GM18526 (cell line): Measurements from ENCODE around the gene C1orf105.
A peak's percentile ranks its signal among the peaks of the same experiment; 100 is the strongest.

Experiments used
- POLR2A ChIP-seq: IDR thresholded peaks from 3 replicates; pipeline ENCODE4 v1.6.1; 2011; ENCODE audit not compliant: insufficient read length; ENCODE audit errors: extremely low read depth

C1orf105 gene

DNA sequence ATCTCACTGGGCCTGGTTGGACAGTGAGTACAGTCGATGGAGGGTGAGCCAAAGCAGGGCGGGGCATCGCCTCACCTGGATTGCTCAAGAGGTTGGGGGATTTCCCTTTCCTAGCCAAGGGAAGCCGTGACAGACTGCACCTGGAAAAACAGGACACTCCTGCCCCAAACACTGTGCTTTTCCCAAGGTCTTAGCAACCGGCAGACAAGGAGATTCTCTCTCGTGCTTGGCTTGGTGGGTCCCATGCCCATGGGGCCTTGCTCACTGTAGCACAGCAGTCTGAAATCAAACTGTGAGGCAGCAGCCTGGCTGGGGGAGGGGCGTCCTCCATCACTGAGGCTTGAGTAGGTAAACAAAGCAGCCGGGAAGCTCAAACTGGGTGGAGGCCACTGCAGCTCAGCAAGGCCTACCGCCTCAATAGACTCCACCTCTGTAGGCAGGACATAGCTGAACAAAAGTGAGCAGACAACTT, 11.3 kb downstream of the C1orf105 start:
- no peak for TF ChIP-seq POLR2A

DNA sequence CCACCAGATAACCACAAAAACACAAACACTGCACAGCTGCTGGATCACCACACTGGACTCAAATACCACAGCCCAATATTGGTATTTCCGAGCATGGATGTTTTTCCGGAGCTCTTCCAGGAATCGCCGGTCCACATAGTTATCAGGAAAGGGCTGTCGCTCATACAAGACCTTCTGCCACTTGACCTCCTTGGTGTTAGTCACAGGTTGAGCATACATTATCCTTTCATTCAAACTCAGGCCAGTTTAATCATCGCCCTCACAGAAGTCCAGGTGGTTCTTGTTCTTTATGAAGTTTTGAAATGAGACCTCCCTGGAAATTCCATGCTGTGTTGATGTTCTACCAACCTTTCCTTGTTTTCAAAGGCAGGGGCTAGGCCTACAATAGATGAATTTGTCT, 21.9 kb downstream of the C1orf105 start:
- TF ChIP-seq POLR2A = no peak

DNA sequence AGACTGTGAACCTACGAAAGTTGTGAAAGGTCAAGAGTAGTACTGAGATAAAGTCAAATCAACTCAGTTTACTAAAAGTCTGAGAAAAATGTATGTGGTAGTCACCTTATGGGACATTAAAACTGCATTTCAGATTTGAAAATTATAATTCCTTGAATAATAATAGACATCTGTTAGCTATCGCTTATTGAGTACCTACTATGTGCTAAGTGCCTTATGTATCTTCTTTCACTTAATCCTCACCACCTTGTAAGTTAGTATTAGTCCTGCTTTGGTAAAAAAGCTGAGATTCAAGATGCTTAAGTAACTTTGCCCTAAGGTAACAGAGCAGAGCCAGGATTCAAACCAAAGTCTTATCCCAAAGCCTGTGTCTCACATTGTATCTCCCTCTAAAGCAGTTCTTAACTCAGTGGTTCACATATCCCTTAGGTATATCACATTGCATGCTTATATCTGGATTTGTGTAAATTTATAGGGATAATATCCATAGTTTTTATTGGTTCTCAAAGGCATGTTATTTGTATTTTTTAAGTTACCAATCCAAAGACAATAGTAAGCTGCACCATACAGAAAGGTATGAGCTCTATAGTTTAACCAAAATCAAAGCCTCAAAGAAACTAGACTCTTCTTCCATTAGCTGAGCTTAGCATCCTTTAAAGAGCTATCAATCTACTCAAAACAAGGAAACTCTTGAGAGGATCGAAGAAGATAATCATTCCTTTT, 22.5 kb downstream of the C1orf105 start:
- no peak for TF ChIP-seq POLR2A

DNA sequence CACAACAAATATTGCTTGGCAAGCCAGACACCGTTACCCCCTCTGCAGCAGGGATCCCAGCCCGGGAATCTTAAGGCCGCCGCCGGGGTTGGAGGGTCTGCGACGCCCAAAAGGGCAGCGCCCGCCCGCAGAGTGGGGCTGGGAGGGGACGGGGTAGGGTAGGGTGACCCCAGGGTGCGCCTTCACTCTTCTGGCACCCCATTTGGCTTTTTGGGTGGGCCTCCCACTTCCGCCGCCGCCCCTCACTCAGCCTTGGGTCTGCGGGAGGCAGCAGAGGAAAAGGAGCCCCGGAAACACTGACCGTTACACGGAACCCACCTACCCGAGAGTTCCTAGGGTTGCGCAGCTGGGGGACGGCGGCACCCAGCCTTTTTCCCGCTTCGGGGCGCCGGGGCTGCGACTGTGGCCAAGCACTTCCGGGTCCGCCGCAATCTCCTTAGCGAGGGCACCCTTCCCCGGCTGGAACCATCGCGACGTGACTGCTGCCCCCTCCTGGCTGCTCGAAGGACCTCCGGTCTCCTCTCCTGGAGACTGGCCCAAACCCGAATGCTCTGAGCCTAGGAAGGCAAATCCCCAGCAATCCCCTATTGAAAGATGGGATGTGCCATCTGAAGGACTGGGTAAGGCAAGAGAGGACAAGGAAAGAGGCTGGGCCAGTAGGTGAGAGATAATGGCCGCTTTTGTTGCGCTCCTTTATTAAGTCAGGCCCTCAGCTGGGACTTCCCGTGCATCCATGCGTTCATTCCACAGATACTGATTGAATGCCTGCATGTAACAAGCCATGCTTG, 23.4 kb downstream of the C1orf105 start, which contains the start of gene PIGC:
Gene PIGC, minus strand, starts transcription at position 404 of the 788 bp plus-strand sequence. CDS start 1,447 bp downstream, outside the sequence.
- TF ChIP-seq POLR2A = peak; percentile 64

DNA sequence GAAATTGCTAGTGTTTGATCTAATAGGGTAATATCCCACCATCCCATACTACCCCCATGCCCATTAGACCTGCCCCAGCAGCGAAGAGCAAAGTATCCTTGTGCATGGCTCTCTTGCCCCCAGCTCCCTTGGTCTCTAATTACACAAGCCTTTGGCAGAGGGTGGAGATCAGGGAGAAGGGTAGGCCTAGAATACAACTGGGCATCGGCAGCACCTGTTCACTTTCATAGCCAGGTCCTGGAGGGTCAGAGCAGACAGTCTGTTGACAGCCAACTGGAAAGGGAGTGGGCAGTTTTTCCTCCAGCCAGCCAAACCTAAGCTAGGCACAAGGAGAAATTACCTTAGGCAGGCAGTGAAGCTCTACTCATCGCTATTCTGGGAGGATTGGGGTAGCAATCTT, 26.1 kb downstream of the C1orf105 start:
- no peak for TF ChIP-seq POLR2A

DNA sequence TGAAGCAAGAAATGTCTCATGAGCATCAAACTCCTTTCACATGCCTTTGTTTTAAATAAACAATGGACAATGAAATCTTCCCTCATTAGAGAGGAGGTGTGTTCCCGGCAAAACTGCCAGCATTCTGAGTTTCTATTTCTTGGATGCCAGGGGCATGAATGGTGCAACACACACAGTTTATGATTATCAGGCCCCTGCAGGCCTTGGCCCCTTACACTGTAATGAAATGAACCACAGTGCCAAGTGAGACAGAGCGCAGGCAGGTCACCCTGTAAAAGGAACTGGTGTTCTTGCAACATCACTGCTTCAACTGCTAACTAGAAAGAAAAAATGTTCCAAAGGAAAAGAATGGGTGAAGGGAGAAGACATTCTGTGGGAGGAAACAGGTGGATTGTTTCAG, 27.2 kb downstream of the C1orf105 start:
- TF ChIP-seq POLR2A = no peak

DNA sequence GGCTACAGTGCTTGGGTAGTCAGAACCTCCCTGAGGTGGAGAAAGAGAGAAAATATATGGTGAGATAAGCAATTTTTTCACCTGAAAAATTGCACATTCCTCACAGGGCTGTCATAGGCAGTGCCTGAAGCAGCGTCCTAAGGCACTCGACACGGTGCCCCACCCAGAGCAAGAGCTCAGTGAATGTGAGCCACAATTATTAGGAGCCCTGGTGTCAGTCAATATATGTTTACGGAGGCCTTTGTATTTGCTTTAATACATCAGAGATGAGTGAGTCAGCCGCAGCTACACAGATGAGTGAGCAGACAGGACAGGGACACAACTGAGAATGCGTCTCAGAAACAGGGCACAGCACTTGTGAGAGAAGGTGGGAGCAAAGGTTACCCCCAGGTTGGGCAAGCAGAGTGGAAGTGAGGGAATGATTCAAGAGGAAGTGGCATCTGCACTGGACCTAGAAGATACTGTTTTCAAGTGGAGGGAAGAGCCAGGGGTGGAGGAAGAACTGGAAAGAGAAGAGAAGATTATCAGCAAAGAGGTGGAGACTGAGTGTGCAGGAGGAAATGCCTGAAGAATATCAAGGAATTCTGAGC, 28.6 kb downstream of the C1orf105 start:
- TF ChIP-seq POLR2A = no peak

DNA sequence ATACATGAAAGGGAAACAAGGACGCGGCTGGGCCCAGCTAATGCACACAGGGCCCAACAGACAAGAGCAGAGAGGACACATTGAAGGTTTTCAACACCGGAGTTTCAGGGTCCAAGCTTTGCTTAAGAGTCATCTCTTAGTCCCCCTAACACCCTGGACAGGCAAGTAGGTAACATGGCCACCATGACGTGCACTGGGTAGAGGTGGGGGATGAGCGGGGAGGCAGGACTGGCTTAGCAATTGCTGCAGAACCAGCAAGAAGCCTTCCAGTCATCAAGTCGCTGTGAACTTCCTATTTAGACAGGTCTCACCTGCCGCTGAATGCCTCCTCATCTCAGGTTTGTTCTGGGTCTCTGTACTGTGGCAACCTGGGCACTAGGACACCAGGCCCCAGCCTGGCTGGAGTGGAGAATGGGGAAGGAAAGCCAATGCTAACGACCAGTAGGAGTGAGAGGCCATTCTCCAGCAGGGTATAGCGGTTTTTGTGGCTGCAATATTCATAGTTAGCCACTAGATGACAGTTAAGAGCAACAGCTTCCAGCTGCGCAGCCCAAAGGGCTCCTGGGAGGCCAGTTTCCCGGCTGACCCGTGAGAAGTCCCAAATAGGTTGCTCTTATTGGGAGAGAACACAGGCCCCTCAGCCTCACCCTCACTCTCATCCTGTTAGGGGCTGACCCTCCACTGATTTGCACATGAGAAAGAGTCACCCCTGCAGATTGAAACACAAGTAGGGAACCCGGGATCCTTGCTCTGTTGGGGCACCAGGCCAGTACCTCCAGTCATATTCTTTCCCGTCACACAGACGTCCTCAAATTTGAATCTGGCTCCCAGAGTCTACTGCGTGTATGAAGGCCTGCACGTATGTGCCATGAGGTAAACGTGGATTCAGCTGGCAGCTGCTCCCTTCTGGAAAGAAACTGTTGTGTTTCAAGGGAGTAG, 29.4 kb downstream of the C1orf105 start:
- TF ChIP-seq POLR2A = no peak

DNA sequence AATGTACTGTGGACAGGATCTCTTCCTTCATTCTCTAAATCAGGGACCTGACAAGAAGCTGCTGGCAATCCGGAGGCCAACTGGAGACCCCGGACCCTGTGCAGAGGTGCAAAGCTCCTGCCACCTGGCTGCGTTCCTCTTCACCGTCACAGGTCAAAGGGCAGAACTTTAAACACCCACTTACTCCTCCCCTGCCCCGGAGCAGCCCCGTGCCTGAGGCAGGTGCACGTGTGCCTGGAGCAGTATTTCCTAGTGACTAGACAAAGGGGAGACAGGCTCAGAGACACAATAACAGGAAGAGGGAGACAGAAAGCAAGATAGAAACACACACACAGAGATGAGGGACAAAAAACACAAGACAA, 30.0 kb downstream of the C1orf105 start:
- TF ChIP-seq POLR2A = no peak

DNA sequence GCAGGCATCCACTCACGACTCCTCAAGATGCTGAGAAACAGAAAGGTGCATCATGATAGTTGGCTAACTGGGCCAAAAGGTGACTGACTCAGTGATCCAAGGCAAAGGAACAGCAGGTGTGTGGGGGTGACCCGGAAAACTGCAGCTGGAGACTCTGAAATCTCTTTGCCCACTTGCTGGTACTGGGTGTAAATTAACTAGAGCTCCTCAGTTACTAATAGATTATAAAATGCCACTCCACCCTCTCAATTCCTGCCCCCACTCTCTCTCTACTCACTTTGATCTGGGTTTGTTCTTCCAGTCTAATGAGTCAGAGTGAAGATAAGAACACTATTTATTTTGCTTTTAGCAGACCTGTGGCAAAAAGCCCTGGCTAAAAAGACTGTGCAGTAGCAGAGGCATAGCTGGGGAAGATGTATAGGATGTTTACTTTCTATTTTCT, 30.5 kb downstream of the C1orf105 start:
- no peak for TF ChIP-seq POLR2A

DNA sequence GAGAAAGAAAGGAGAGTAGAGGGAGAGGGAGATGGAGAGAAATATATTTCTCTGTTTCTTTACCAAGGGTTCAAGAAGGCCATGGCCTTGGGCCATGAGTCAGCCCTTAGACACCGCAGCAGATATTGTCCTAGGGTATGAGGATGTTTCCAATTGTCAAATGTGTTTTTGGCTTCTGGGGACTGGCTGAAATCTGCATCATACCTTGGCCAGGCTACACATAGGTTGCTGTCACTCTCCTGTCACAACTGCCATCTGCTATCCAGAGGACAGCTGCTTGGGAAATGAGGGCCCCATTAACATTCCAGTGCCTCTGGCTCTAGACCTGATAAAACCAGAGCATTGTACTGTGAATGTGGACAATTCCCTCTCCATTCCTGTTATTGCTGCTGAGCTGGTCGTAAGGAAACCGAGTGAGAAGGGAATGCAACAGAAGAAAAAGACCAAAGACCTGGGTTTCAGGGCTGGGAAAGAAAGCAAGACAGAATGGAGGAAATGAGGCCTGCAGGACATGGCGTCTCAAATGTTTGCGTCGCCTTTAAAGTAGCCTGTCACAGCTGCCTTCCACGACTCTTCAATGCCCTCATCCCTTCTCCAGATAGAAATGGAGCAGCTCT, 32.2 kb downstream of the C1orf105 start:
- TF ChIP-seq POLR2A = no peak

DNA sequence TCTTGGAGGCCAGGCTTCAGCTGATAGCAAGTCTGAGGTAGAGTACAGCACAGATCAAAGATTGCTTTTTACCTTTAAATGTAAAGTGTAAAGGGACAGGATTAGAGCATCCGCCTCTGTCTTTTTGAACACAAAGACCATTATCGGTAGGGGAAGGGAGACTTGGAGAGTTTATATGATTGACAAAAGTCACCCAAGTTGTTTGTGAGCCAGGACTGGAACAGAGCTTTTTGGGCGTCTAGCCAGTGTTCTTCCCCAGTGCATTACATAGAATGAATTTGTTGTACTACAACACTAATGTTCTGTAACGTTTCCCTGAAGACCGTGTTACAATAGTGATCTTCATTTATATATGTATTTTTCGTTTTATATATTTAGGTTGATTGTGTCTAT, 32.7 kb downstream of the C1orf105 start:
- TF ChIP-seq POLR2A = no peak

DNA sequence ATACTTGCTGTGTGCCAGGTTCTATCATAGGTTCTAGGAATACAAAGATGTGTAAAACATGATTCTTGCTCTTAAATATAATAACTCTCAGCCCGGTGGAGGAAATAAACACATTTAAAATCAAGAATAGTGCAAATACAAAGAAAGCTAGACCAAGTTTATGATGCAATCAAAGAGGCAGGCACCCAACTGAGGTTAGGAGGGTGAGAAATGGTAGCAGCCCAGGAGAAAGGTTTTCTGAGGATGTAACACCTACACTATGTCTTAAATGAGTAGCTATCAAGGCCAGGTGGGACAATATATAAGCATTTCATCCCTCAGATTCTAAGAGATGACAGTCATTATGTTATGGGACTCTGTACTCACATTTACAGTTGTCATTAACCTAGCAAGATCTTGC, 33.1 kb downstream of the C1orf105 start:
- no peak for TF ChIP-seq POLR2A

DNA sequence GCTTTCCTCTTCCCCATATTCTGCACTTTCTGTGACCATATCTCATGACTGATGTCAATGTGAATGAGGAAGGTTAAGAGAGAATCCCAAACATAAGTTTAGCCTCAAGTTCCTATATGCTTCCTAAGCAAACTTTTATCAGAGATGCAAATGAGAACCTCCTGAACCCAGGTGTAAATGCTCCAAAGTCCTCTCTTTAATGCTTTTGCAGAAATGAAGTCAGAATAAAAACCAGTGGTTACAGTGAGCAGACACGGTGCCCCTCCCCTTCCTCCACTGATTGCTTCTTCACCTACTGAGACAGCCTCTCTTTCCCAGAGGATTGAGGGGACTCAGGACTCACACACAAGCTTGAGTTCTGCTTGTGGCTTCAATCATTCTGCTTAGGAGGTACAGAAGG, 35.0 kb downstream of the C1orf105 start:
- TF ChIP-seq POLR2A = no peak
